KBM-7 (cell line): ENCODE measurements around the gene SOWAHA.
A peak's percentile ranks its signal among the peaks of the same experiment; 100 is the strongest.

Experiments
- DNase-seq: peaks from one replicate; pipeline ENCODE4 v3.0.0-alpha.2; 2015
- in situ Hi-C: fragments of 300-500 bp; cut with MboI; formaldehyde crosslinking; loops from 2 replicates; pipeline ENCODE4 v1.14.3; 2020; ENCODE audit warnings: low sequenced_read_pairs, low pct_unique_long_range_greater_than_20kb, mixed read lengths

Gene SOWAHA

DNA sequence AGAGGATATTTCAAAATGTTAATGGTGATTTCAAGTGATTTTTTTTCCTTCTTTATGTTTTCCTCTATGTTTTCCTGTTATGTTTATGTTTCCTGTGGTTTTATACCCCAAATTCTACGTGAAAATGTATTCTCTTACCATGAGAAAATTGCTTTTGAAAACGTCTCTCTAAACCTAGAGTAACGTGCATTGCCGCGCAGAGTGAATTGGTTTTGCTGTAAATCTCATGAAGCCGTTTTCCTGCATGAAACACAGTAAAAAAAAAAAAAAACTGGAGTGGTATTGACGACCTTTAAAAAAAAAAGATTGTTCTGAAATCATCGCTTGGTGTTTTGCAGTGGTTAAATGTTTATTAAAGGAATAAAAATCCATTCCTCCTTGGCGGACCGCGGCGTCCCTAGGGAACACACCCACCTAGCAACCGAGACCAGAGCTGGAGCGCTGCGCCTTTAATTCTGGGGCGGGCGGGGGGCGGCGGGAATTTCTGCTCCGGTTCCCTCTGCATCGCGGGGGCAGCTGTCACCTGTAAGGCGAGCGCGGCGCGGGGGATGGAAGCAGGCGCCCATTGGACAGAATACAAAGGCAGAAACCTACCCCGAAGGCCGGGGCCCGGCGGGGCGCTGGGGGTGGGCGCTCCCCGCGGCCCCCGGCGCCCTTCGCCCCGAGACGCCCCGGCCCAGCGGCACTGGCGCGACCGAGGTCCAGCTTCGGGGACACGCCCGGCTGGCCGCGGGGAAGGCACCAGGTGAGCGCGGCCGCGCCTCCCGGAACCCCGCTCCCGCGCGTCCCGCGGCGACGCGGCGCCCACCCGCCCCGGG, at the start of gene SOWAHA:
SOWAHA (plus strand) TSS at position 522 of the 818 bp plus-strand sequence. CDS start 320 bp downstream, outside the sequence.
- in situ Hi-C loops = no loop called here
- DNase-seq = peak; percentile 19

DNA sequence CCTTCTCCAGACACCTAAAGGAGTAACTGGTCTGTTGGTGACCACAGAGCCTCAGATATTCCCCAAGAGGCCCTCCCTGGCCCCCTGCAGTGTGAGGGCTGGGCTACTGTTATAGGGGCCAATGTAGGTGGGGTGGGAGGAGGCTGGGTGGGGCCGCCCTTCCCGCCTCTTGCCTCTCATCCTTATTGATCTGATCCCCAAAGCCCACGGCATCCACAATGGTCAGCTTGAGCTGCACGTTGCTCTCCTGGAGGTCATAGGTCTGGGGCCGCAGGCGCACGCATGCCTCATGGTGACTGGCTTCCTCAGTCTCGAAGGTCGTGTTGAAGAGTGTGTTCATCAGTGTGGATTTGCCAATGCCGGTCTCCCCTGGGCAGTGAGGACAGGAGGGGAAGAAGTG, 49.1 kb upstream of the SOWAHA start:
- in situ Hi-C loops = no loop called here
- no peak for DNase-seq

DNA sequence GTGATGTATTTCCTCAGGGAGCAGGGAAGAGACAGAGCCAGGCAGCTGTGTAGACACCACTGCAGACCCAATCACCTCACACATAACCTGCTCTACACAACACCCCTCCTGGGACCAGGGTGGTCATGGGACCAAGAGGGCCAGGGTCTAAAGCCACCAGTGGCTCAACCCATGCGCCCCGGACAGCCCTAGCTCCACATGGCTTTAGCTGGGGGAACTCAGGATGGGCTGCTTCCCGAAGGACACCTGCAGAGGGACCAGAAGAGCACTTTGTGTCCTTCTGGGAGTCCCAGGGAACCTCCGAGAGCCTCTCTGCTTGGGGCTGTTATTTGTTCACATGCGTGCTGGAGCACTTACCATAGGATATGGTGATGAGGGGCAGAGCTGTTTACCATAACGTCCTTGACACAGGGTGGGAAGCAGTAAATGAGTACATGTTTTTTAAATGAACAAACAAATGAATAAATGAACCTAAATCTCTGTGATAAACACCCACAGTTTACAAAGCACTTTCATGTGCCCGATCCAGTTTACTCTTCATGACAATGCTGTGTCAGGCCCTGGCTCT, 48.3 kb upstream of the SOWAHA start:
- in situ Hi-C loops = no loop called here
- no peak for DNase-seq

DNA sequence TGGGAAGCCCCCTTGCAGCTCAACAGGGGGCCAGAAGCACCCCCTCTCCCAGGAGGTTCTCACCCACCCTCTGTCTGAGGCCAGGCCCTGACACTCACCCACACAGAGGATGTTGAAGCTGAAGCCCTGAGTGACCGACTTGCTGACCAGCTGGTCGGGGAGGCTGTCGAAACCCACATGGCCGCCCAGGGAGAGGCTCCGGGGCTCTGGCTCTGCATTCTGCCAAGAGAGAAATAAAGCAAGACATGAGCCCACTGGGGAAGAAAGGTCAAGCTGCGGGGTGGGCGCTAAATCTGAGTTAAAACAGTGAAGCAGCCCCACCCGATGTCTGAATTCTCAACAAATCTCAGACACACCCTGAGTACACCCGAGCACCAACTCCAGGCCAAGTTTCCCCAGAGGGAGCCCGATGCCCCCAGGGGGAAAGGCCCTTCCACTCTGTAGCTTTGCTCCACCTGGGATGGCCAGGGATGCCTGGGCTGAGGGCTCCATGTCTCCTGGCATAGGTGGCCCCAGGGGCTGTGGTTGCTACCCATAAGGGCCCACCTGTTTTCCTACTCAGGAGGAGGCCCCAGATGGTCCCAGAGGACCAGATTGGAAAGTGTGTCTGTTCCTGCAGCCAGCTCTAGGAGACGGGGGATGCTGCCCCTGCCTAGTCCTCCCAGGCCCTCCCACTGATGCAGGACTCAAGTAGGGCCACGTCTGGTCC, 47.6 kb upstream of the SOWAHA start:
- no peak for DNase-seq
- in situ Hi-C loops = no loop called here

GRCh38 chr5:132766020-132766805, 46.9 kb upstream of the SOWAHA start:
- DNase-seq = no peak
- in situ Hi-C loops = no loop called here

DNA sequence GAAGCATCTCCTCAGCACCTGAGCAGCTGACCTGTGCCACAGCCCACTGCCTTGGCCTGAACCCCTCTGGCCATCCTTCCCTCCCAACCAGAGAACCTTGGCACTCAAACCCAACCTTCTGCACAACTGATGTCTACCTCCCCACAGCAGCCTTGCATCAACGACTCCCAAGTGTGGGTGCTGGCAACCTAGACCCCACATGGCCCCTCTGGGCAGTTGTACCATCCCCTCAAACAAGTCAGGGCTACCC, 46.4 kb upstream of the SOWAHA start:
- DNase-seq = no peak
- in situ Hi-C loops = no loop called here

- no peak for DNase-seq
- in situ Hi-C loops = no loop called here
Measured at GRCh38 chr5:132767150-132767549, 46.0 kb upstream of the SOWAHA start.

GRCh38 chr5:132768485-132768868, 44.6 kb upstream of the SOWAHA start:
- in situ Hi-C loops = no loop called here
- DNase-seq = no peak

GRCh38 chr5:132770476-132771159, 42.5 kb upstream of the SOWAHA start:
- DNase-seq = no peak
- in situ Hi-C loops = no loop called here

- in situ Hi-C loops = no loop called here
- no peak for DNase-seq
Measured at GRCh38 chr5:132771503-132771998, 41.6 kb upstream of the SOWAHA start.

- no peak for DNase-seq
Measured at GRCh38 chr5:132772291-132773070, 40.6 kb upstream of the SOWAHA start.

GRCh38 chr5:132773114-132773513, 40.0 kb upstream of the SOWAHA start:
- no peak for DNase-seq
- in situ Hi-C loops = no loop called here

More at GRCh38 chr5:132772291-132773070, 40.6 kb upstream of the SOWAHA start:
- in situ Hi-C loops = no loop called here

DNA sequence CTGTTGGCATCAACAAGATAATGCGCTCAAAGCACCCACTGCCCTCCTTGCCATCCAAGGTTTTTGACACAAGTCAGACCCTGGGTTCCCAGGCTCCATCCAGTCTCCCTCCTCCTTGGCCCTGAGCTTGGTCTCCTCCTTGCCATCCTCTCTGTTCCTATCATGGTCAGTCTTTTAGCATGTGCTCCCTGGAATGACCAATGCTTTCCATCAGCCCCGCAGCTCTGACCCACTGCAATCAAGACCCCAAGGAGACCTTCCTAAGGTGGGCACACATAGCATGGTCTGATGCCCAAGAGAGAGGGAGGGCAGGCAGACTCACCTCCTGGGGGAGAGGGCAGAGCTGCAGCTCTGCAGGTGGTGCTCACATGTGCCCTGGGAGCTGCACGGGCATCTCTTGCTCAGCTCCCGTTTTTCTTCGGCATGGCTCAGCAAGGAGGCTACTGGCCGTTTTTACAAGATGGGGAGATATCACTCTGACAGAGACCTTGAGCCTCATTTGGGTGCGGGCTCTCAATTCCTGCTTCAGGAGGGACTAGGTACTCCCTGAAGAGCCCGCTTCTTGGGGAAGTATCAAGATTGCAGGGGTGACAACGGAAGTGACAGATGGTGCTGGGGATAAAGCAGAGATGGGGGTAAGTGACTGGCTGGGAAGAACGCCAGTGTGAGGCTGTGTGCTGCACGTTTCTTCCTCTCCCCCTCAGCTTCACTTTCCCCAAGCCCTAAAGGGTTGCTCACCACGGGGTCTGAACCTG, 39.3 kb upstream of the SOWAHA start:
- peak; percentile 87 for DNase-seq
- in situ Hi-C loops = no loop called here

- in situ Hi-C loops = no loop called here
- DNase-seq = no peak
Measured at GRCh38 chr5:132774406-132774805, 38.7 kb upstream of the SOWAHA start.

- no peak for DNase-seq
- in situ Hi-C loops = no loop called here
Measured at GRCh38 chr5:132774896-132775295, 38.2 kb upstream of the SOWAHA start.

DNA sequence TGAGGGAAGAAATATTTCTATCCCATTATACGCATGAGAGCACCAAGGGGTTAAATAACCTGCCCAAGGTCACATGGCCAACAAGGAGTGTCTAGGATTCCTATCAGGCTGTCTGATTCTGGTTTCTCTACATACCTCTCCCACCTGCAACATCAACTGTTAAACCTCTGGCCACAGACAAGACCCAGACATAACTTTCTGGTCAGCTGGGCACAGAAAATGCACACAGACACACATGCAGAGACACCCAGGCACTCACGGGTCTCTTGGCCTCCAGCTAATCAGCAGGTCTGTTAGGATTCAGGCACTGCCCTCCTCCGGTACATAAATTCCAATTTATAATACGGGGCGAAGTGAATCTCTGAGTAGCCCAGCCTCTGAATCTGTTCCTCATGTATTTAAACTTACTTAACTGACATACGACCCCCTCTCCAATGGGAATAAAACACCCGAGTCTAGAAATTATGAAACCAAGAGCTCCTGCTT, 37.6 kb upstream of the SOWAHA start:
- in situ Hi-C loops = no loop called here
- no peak for DNase-seq

DNA sequence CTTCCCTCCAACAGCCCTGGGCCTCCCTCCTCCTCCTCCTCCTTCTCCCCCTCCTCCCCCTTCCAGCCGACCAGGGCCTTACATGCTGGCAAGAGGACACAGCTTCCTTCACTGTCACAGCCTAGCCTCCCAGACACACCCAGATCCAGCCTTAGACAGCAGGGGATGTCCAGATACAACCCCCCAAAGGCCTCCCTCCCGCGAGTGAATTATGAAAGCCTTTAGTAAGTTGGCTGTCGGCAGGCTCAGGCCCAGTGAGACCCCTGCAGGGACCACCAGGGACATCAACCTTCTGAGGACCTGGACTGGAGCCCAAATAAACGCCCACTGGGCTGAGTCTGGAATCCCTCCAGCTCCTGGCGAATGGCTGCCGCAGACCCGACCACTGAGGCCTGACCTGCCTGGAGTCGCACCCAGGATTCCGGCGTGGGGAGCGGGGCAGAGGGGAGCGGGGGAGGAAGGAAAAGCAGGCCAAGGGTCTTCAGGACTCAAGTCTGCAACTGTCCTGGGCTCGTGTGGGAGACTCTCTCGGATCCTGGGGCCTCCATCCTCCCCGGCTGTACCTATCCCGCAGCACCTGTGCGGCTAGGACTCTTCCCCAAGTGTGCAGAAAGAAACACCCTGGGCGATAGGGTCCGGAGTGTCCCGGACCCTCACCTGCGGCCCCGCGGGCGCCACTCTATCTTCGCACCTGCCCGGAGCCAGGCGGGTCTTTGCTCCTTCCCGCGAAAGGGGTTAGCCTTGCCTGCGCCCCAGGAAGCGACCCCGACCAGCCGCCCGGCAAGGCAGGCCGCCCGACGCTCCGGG, 36.8 kb upstream of the SOWAHA start:
- peak; percentile 53 for DNase-seq
- in situ Hi-C loops = no loop called here
